Mucosa of stomach (tissue), 1 donor: ENCODE data around the gene GRWD1.

Experiments used
- H3K27me3 ChIP-seq: one replicate; pipeline ENCODE4 v1.7.0; 2013; ENCODE audit warnings: mild to moderate bottlenecking, low read length; ENCODE audit not compliant: control insufficient read depth, insufficient read depth
- H3K36me3 ChIP-seq: one replicate; pipeline ENCODE4 v1.7.0; 2013; ENCODE audit warnings: low read length; ENCODE audit not compliant: control insufficient read depth, insufficient read depth
- H3K4me1 ChIP-seq: one replicate; pipeline ENCODE4 v1.7.0; 2013; ENCODE audit warnings: mild to moderate bottlenecking, low read length; ENCODE audit not compliant: control insufficient read depth, insufficient read depth
- H3K4me3 ChIP-seq: one replicate; pipeline ENCODE4 v1.7.0; 2013; ENCODE audit warnings: low read length
- H3K9ac ChIP-seq: one replicate; pipeline ENCODE4 v1.7.0; 2013; ENCODE audit warnings: mild to moderate bottlenecking, low read length, moderate library complexity
- H3K9me3 ChIP-seq: one replicate; pipeline ENCODE4 v1.7.0; 2013; ENCODE audit warnings: mild to moderate bottlenecking, low read length, moderate library complexity; ENCODE audit not compliant: control insufficient read depth
- donor health status: Pancreatic carcinoma.

Gene GRWD1

GRCh38 chr19:48445606-48446481, at the start of gene GRWD1:
Gene GRWD1, plus strand, starts transcription at chr19:48445983. Its CDS starts 23 bp downstream, at chr19:48446006.
- Histone ChIP-seq H3K9me3 (no peaks in the 10 kb centered on the region), H3K36me3 (peaks cover 8% of the 10 kb centered on the region)

GRCh38 chr19:48396016-48396823, 49.6 kb upstream of the GRWD1 start:
- H3K27me3 ChIP-seq: peaks cover 66% of the 10 kb centered on the region
- no peak overlapping the region for H3K4me3 ChIP-seq
- no peaks in the 10 kb centered on the region for H3K36me3 ChIP-seq
- peaks cover 24% of the 10 kb centered on the region for H3K4me1 ChIP-seq
- H3K9ac ChIP-seq: no peak overlapping the region
- H3K9me3 ChIP-seq: no peaks in the 10 kb centered on the region

More at GRCh38 chr19:48445606-48446481, at the start of gene GRWD1:
- H3K4me3 ChIP-seq: peak within 1 kb of the TSS; percentile 96
- peaks cover 28% of the 10 kb centered on the region for H3K27me3 ChIP-seq
- H3K9ac ChIP-seq: peak within 1 kb of the TSS; percentile 83
- H3K4me1 ChIP-seq: peaks cover 22% of the 10 kb centered on the region

GRCh38 chr19:48396824-48397176, 49.0 kb upstream of the GRWD1 start:
- Histone ChIP-seq H3K4me3 (no peak overlapping the region), H3K36me3 (no peaks in the 10 kb centered on the region), H3K9me3 (no peaks in the 10 kb centered on the region), H3K27me3 (peaks cover 63% of the 10 kb centered on the region), H3K9ac (no peak overlapping the region), H3K4me1 (peaks cover 24% of the 10 kb centered on the region)

DNA sequence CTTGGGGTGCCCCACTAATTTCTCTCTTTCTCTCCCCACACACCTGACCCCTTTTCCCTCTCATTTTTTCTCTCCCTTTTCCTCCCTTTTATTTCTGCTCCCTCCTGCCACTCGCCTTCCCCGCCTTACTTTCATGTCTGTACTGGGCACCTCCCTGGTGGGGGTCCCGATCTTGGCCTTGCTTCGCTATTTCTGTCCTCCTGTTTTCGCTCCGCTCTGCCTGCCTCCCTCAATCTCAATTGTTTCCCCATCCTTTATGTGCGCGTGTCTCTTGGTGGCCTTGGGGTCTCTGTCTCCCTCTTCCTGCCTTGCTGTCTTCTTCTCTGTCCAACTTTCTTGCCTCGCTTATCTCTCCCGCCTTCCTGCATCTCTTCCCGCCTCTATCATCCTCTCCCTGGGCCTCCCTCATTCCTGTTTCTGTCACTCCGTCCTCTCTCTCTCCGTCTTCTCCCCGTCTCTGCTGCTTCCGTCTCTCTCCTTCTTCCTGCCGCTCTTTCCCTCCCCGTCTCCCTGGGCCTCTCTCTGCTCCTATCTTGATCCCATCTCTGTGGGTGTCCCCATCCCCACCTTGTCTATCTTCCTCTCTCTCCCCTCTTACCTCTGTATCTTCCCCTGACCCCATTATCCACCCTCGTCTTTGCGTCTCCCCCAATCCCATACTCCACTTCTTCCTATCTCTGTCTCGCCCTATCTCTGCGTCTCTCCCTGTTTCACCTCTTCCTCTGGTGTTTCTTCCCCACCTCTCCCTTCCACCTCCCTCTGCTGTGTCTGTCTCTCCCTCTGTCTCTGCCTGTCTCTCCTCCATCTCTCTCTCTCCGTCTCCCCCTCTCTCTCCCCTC, 48.3 kb upstream of the GRWD1 start:
- Histone ChIP-seq H3K4me1 (peaks cover 24% of the 10 kb centered on the region), H3K9ac (peak overlapping the region; percentile 74), H3K36me3 (no peaks in the 10 kb centered on the region), H3K4me3 (peak overlapping the region; percentile 23), H3K27me3 (peaks cover 57% of the 10 kb centered on the region), H3K9me3 (no peaks in the 10 kb centered on the region)

- Histone ChIP-seq H3K27me3 (peaks cover 51% of the 10 kb centered on the region), H3K9me3 (no peaks in the 10 kb centered on the region), H3K36me3 (no peaks in the 10 kb centered on the region), H3K9ac (peak overlapping the region; percentile 74), H3K4me1 (peaks cover 24% of the 10 kb centered on the region), H3K4me3 (peak overlapping the region; percentile 23)
Measured at GRCh38 chr19:48398102-48398374, 47.7 kb upstream of the GRWD1 start.

GRCh38 chr19:48398375-48399235, 47.2 kb upstream of the GRWD1 start:
- peaks cover 46% of the 10 kb centered on the region for H3K27me3 ChIP-seq

GRCh38 chr19:48400018-48400742, 45.6 kb upstream of the GRWD1 start:
- Histone ChIP-seq H3K4me1 (peaks cover 17% of the 10 kb centered on the region), H3K27me3 (peaks cover 30% of the 10 kb centered on the region), H3K9ac (no peak overlapping the region)

More at GRCh38 chr19:48398375-48399235, 47.2 kb upstream of the GRWD1 start:
- Histone ChIP-seq H3K4me3 (peak overlapping the region; percentile 23), H3K36me3 (no peaks in the 10 kb centered on the region), H3K9me3 (no peaks in the 10 kb centered on the region), H3K9ac (peak overlapping the region; percentile 74), H3K4me1 (peaks cover 21% of the 10 kb centered on the region)

DNA sequence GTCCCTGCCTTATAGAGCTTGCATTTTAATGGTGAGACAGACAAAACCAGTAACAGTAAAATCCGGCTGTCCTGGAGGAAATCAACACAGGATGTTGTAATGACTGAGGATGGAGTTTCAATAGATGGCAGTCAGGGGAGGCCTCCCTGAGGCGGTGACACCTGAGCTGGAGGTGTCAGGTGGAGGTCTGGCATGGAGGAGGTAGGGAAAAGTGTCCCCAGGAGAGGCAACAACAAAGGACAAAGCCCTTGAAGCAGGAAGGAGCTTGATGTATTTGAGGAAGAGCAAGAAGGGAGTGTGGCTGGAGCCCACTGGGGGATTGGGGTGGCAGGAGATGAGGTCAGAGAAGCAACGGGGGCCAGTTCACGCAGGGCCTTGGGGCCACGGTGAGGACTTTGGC, 44.5 kb upstream of the GRWD1 start:
- Histone ChIP-seq H3K4me3 (no peak overlapping the region), H3K9ac (no peak overlapping the region), H3K4me1 (peaks cover 17% of the 10 kb centered on the region), H3K9me3 (no peaks in the 10 kb centered on the region), H3K36me3 (no peaks in the 10 kb centered on the region), H3K27me3 (peaks cover 19% of the 10 kb centered on the region)

More at GRCh38 chr19:48400018-48400742, 45.6 kb upstream of the GRWD1 start:
- Histone ChIP-seq H3K9me3 (no peaks in the 10 kb centered on the region), H3K4me3 (peak overlapping the region; percentile 22), H3K36me3 (no peaks in the 10 kb centered on the region)

DNA sequence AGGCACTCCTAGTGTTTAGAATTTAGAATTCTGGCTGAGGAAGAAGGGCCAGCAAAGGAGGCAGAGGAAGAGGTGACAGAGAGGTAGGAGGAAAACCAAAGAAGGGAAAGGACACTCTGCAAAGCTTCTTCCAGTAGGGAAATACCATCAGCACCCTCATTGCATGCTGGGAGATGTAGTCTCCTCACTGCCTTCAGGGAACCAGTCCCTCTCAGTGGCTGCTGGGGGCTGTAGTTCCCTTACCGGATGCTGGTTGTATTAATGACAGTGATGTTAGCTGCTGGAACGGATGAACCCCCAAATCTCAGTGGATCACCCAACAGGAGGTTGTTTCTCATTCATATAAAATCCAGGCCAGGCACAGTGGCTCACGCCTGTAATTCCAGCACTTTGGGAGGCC, 42.2 kb upstream of the GRWD1 start:
- H3K27me3 ChIP-seq: no peaks in the 10 kb centered on the region
- H3K9ac ChIP-seq: no peak overlapping the region
- H3K36me3 ChIP-seq: no peaks in the 10 kb centered on the region
- H3K4me3 ChIP-seq: no peak overlapping the region
- H3K9me3 ChIP-seq: no peaks in the 10 kb centered on the region
- H3K4me1 ChIP-seq: peaks cover 12% of the 10 kb centered on the region

DNA sequence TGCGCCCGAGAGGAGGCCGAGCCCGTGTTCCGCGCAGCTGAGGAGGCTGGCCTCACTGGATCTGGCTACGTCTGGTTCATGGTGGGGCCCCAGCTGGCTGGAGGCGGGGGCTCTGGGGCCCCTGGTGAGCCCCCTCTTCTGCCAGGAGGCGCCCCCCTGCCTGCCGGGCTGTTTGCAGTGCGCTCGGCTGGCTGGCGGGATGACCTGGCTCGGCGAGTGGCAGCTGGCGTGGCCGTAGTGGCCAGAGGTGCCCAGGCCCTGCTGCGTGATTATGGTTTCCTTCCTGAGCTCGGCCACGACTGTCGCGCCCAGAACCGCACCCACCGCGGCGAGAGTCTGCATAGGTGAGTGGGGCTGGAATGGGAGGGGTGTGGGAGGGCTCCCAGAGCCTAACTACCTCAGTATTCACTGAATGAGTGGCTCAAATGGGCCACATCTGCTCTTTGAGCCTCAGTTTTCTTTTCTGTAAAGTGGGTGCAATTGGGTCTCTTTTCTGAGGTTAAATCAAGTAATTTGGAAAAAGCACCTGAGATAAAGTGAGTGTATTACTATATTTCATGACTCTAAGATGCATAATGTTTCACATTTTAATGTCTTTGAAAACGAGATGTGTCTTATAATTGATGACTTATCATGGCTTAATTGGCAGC, 40.6 kb upstream of the GRWD1 start:
- no peaks in the 10 kb centered on the region for H3K9me3 ChIP-seq
- no peak overlapping the region for H3K4me3 ChIP-seq
- H3K9ac ChIP-seq: no peak overlapping the region
- no peaks in the 10 kb centered on the region for H3K4me1 ChIP-seq
- no peaks in the 10 kb centered on the region for H3K36me3 ChIP-seq
- H3K27me3 ChIP-seq: no peaks in the 10 kb centered on the region
